NB4 (cell line): ENCODE measurements around the gene ERVFRD-1.

Experiments
- MYC ChIP-seq: IDR thresholded peaks from 2 replicates; pipeline ENCODE4 v1.6.1; 2011; ENCODE audit warnings: low read depth, low read length
- POLR2A ChIP-seq: IDR thresholded peaks from 2 replicates; pipeline ENCODE4 v1.6.1; 2011; ENCODE audit warnings: mild to moderate bottlenecking; ENCODE audit not compliant: insufficient read length; ENCODE audit errors: extremely low read depth
- TF ChIP-seq, protein P1 (sequence below): IDR thresholded peaks from one replicate; pipeline ENCODE4 v1.5.1; 2012; ENCODE audit warnings: low read depth, low read length

DNA sequence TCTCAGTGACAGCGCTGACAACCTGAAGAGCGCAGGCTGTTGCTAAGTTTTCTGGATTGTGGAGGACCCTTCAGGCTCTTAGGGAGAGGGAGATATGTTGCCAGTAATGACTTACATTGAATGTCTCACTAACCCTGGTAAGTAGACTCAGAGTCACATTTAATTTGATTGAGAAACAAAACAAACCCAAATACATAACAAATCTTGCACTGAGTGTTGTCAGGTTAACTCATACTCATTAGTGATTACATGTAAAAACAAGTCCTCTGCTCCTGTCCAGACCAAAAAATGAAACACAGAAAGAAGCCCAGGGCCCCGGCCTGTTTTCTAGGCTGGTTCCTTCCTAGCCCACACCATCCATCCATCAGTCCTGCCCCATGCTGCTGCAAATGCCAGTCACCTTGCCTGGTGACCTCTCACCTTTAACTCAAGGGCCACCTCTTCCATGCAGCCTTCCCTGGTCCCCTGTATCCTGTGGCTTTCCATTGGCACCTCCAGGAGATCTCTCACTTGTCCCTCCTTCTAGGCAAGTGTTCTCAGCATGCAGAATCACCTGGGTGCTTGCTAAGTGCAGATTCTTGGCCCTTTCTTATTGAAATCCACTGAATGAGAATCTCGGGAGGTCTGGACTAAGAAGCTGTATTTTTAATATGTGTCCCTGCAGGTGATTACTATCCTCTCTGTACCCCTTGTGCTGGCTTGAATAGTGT is 34.7 kb upstream of the ERVFRD-1 start:
- TF ChIP-seq, protein P1, sequence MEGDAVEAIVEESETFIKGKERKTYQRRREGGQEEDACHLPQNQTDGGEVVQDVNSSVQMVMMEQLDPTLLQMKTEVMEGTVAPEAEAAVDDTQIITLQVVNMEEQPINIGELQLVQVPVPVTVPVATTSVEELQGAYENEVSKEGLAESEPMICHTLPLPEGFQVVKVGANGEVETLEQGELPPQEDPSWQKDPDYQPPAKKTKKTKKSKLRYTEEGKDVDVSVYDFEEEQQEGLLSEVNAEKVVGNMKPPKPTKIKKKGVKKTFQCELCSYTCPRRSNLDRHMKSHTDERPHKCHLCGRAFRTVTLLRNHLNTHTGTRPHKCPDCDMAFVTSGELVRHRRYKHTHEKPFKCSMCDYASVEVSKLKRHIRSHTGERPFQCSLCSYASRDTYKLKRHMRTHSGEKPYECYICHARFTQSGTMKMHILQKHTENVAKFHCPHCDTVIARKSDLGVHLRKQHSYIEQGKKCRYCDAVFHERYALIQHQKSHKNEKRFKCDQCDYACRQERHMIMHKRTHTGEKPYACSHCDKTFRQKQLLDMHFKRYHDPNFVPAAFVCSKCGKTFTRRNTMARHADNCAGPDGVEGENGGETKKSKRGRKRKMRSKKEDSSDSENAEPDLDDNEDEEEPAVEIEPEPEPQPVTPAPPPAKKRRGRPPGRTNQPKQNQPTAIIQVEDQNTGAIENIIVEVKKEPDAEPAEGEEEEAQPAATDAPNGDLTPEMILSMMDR, result no peak
- TF ChIP-seq POLR2A (no peak), MYC (no peak)
